ENCODE measurements around the gene ABCA3. TPM values are rescaled to one million over a fixed set of nuclear protein-coding genes. Genes with fewer than 3 reads are reported as not detected.

ABCA3 gene
- total and polyA plus RNA-seq, 2 donors (not counting 1 experiment from before 2014, with no cell fraction given) = 3.1 to 5.1 TPM

GRCh38 chr16:2280981-2281542, 59.5 kb downstream of the ABCA3 start:
- Histone ChIP-seq H2AFZ (ENCODE audit: insufficient read depth, low read depth, low read length, poor library complexity, severe bottlenecking) (no peak overlapping the region), H3K27me3 (replicated peaks in 1 of 4; ENCODE audit: control extremely low read depth in 1 of 4, control insufficient read depth in 3 of 4, insufficient read depth in 4 of 4, low read length in 3 of 4) (no peaks in the 10 kb centered on the region), H4K20me1 (ENCODE audit: control insufficient read depth, insufficient read depth, low read length, poor library complexity, severe bottlenecking) (no peaks in the 10 kb centered on the region), H3K27ac (ENCODE audit: low read length in 2 of 2) (no peak overlapping the region), H3K9me3 (ENCODE audit: control extremely low read depth in 1 of 3, control insufficient read depth in 2 of 3, insufficient read depth in 1 of 3, low read length in 2 of 3) (no peaks in the 10 kb centered on the region), H3K4me1 (ENCODE audit: control insufficient read depth in 2 of 2, insufficient read depth in 2 of 2, low read length in 2 of 2) (no peaks in the 10 kb centered on the region), H3K9ac (ENCODE audit: low read length) (no peak overlapping the region), H3K36me3 (replicated peaks in 1 of 2; ENCODE audit: control extremely low read depth in 1 of 2, control insufficient read depth in 1 of 2, extremely low read depth in 1 of 2, insufficient read depth in 2 of 2, low read length in 1 of 2) (no peaks in the 10 kb centered on the region), H3K4me3 (ENCODE audit: control extremely low read depth in 1 of 5, extremely low read depth in 1 of 5, insufficient read depth in 1 of 5, low read depth in 2 of 5, low read length in 4 of 5) (no peak overlapping the region), H3K4me2 (replicated peaks; ENCODE audit: low read depth, low read length, poor library complexity, severe bottlenecking) (no peak overlapping the region), H3K79me2 (ENCODE audit: control insufficient read depth, insufficient read depth, low read length) (no peaks in the 10 kb centered on the region)
- Mint-ChIP-seq H3K4me3 (no peak overlapping the region), H3K4me1 (no peaks in the 10 kb centered on the region), H3K27me3 (no peaks in the 10 kb centered on the region), H3K9me3 (ENCODE audit: insufficient read depth) (no peaks in the 10 kb centered on the region), H3K27ac (no peak overlapping the region)
- WGBS (ENCODE audit: insufficient coverage) = 96% methylated on average over 22 of the region's 24 CpGs
- intact Hi-C loops (cut with micrococcal nuclease) = no loop called here
- POLR2A ChIA-PET = interaction anchor here (0.5 kb wide), 1 partner anchor 12 kb away, joined by 5 read pairs; no protein-coding TSS in a partner anchor
- no peak for DNase-seq
- TF ChIP-seq CTCF (IDR thresholded peaks at IDR 0.05) (no peak), EZH2 (IDR thresholded peaks at IDR 0.05; ENCODE audit: borderline replicate concordance, insufficient read depth, low read depth, low read length, poor library complexity, severe bottlenecking) (no peak)
- CTCF ChIA-PET = no interaction called here
- no peak for ATAC-seq (ENCODE audit: low read depth)

GRCh38 chr16:2280461-2280860, 60.1 kb downstream of the ABCA3 start:
- no peaks in the 10 kb centered on the region for H3K27me3 ChIP-seq (replicated peaks in 1 of 4; ENCODE audit: control extremely low read depth in 1 of 4, control insufficient read depth in 3 of 4, insufficient read depth in 4 of 4, low read length in 3 of 4)
- H4K20me1 ChIP-seq (ENCODE audit: control insufficient read depth, insufficient read depth, low read length, poor library complexity, severe bottlenecking) = no peaks in the 10 kb centered on the region
- ChIA-PET CTCF (no interaction called here), POLR2A (no interaction called here)
- H2AFZ ChIP-seq (ENCODE audit: insufficient read depth, low read depth, low read length, poor library complexity, severe bottlenecking) = no peak overlapping the region
- H3K9me3 Mint-ChIP-seq (ENCODE audit: insufficient read depth) = no peaks in the 10 kb centered on the region
- H3K4me3 ChIP-seq (ENCODE audit: control extremely low read depth in 1 of 5, extremely low read depth in 1 of 5, insufficient read depth in 1 of 5, low read depth in 2 of 5, low read length in 4 of 5) = no peak overlapping the region
- H3K27me3 Mint-ChIP-seq = no peaks in the 10 kb centered on the region
- no peak overlapping the region for H3K4me3 Mint-ChIP-seq
- no peaks in the 10 kb centered on the region for H3K4me1 ChIP-seq (ENCODE audit: control insufficient read depth in 2 of 2, insufficient read depth in 2 of 2, low read length in 2 of 2)
- no peak for ATAC-seq (ENCODE audit: low read depth)
- intact Hi-C loops (cut with micrococcal nuclease) = no loop called here
- H3K9ac ChIP-seq (ENCODE audit: low read length) = no peak overlapping the region
- H3K4me1 Mint-ChIP-seq = no peaks in the 10 kb centered on the region
- no peak for TF ChIP-seq CTCF (IDR thresholded peaks at IDR 0.05)
- no peak for TF ChIP-seq EZH2 (IDR thresholded peaks at IDR 0.05; ENCODE audit: borderline replicate concordance, insufficient read depth, low read depth, low read length, poor library complexity, severe bottlenecking)
- no peak overlapping the region for H3K4me2 ChIP-seq (replicated peaks; ENCODE audit: low read depth, low read length, poor library complexity, severe bottlenecking)
- H3K9me3 ChIP-seq (ENCODE audit: control extremely low read depth in 1 of 3, control insufficient read depth in 2 of 3, insufficient read depth in 1 of 3, low read length in 2 of 3) = no peaks in the 10 kb centered on the region
- no peak overlapping the region for H3K27ac Mint-ChIP-seq
- H3K79me2 ChIP-seq (ENCODE audit: control insufficient read depth, insufficient read depth, low read length) = no peaks in the 10 kb centered on the region
- no peaks in the 10 kb centered on the region for H3K36me3 ChIP-seq (replicated peaks in 1 of 2; ENCODE audit: control extremely low read depth in 1 of 2, control insufficient read depth in 1 of 2, extremely low read depth in 1 of 2, insufficient read depth in 2 of 2, low read length in 1 of 2)
- 95% methylated on average over 8 of the region's 8 CpGs for WGBS (ENCODE audit: insufficient coverage)
- no peak overlapping the region for H3K27ac ChIP-seq (ENCODE audit: low read length in 2 of 2)
- DNase-seq = no peak

All from B cell (primary cell).